GM12873 (cell line): Measurements from ENCODE around the gene C22orf31.

Source experiments
- CTCF ChIP-seq: IDR thresholded peaks from 2 replicates; pipeline ENCODE4 v1.5.1; 2012; ENCODE audit warnings: low read depth, mild to moderate bottlenecking, moderate library complexity, low read length, control low read depth; ENCODE audit not compliant: insufficient read depth; ENCODE audit errors: missing control alignments

C22orf31 gene

GRCh38 chr22:29062286-29062821, 723 bp upstream of the C22orf31 start:
- TF ChIP-seq CTCF, result no peak

- no peak for TF ChIP-seq CTCF
Observed at GRCh38 chr22:29060931-29061330, 700 bp downstream of the C22orf31 start.

GRCh38 chr22:29060251-29060869, 1.3 kb downstream of the C22orf31 start:
- TF ChIP-seq CTCF, result no peak

GRCh38 chr22:29056472-29056871, 5.2 kb downstream of the C22orf31 start:
- no peak for TF ChIP-seq CTCF

GRCh38 chr22:29055192-29055830, 6.3 kb downstream of the C22orf31 start:
- no peak for TF ChIP-seq CTCF

GRCh38 chr22:29054251-29054767, 7.3 kb downstream of the C22orf31 start:
- TF ChIP-seq CTCF, result no peak

GRCh38 chr22:29053048-29053702, 8.5 kb downstream of the C22orf31 start:
- TF ChIP-seq CTCF, result no peak
